Metanephros (tissue), 2 donors: ENCODE measurements around the gene TMUB2. TPM values are rescaled to one million over a fixed set of nuclear protein-coding genes. Genes with fewer than 3 reads are reported as not detected.

Experiments
- small RNA-seq: library from RNA; depleted of rRNA; stranded (forward); fragments of <200 nt; gene quantifications from one replicate; pipeline ENCODE3, GENCODE V24; 2014; ENCODE audit warnings: low replicate concordance
- total RNA-seq: library from RNA; depleted of rRNA; stranded (reverse); fragments of >200 nt; gene quantifications from one replicate; pipeline ENCODE4 v1.2.3, GENCODE V29; 2014

Gene TMUB2
- total RNA-seq = 36.3 TPM

DNA sequence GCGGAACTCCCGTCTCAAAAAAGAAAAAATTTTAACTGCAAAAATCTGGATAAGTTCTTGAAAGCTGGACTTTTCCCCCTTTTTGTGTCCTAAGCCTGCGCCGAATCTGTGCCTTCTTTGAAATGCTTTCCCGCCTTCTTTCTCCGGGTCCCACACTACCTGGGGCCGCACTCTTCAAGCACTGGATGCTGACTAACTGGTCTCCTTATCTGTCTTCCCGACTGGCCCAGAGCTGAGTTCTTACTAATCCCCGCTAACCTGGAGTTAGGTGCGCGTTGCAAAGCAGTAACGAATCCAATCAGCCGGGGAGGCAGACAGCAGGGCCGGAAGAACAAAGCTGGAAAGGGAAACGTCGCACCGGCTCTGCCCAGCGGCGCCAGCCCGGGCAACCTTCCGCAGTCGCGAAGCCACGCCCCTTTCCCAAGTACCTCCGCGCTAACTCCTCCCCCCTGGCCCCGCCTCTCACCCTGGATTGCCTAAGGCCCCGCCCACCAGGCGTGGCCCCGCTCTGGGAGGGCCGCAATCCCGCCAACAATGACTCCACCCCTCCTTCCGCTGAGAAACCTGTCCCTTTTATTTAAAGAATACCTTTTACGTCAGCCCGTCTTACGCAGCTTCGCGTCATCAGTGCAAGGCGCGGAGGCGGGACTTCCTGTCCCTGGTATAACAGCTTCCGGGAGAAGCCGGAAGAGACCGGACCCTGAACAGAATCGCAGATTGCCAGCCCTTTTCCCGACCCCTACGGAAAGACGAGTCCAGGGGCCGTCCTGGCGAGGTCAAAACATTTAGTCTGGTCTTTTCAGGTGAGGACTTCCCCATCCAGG lies at the start of gene TMUB2:
Gene TMUB2 (plus strand): TSS at position 666 of the 824 bp plus-strand sequence. CDS start 737 bp downstream, outside the sequence.

DNA sequence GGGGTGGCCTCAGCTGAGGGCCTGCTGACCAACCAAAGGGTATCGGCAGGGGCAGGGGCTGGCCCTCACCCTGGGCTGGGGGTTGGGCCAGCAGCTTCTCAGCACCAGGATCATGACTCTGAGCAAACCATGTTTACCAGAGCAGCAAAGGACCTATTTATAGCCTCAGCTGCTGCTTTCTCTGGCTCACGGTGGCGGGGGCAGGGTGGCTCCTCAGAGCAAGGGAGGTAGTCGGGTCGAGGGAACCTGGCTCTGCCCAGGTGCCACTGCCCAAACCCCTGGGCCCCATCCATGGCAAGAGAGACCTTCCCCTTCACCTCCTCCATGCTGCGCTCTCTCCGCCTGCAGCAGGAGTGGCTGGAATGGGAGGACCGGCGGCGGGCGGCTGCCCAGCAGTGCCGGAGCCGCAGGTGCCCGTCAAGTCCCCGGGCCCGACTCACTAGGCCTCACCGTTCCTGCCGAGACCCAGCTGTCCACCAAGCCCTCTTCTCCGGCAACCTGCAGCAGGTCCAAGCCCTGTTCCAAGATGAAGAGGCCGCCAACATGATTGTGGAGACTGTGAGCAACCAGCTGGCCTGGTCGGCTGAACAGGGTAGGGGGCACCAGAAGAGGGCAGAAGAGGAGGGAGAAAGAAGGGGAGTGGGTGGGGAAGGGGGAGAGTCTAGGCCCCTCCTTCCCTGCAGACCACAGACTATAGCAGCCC lies 16.1 kb upstream of the TMUB2 start, which contains the start of gene ASB16:
Gene ASB16 (plus strand): TSS at position 206 of the 703 bp plus-strand sequence. CDS start 86 bp downstream, at position 292.

GRCh38 chr17:44199553-44200477 lies 13.0 kb downstream of the TMUB2 start, which contains the start of gene ATXN7L3:
ATXN7L3 (minus strand) TSS chr17:44199884; CDS start chr17:44198070, 1,814 bp downstream.

DNA sequence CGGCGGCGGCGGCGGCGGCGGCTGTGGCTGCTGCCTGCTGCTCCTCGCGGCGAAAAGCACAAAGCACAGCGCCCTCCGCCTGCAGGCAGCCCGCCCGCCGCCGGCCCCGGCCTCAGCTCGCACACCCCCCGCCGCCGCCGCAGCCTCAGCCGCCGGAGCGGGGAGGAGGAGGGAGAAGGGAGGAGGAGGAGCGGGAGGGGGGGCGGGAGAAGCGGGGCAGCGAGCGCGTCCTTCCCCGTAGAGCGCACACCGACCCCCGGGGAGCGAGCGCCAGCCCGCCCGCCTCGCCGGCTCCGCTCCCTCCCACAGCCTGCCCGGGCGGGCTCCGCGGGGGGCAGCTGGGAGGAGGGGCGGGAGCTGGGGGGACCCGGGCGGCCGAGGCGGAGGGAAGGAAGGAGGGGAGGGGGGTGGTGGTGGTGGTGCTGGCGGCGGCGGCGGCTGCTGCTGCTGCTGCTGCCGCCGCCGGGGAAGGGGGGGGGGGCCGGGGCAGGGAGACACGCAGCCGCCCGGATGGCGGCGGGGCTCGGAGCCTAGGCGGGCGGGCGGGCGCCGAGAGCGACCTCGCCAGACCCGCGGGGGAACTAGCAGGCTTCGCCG lies 32.9 kb downstream of the TMUB2 start, which contains the start of gene UBTF:
Gene UBTF (minus strand): TSS at position 60 of the 597 bp plus-strand sequence. CDS start 1,446 bp downstream, outside the sequence.

Small RNA genes lying within 50 kb of the gene (small RNA-seq; reads per million reads assigned to genes)
- not detected for gene MIR6782

Other genes starting within 250 kb of the TMUB2 start
- gene PPY, start 244.5 kb upstream of the TMUB2 start, total RNA-seq = not detected
- not detected for gene PYY, start 233.0 kb upstream of the TMUB2 start, total RNA-seq
- 8.9 TPM for gene NAGS, start 182.3 kb upstream of the TMUB2 start, total RNA-seq
- gene TMEM101, start 172.0 kb upstream of the TMUB2 start, total RNA-seq = 46.5 TPM
- gene LSM12, start 120.3 kb upstream of the TMUB2 start, total RNA-seq = 24.0 TPM
- gene G6PC3, start 116.2 kb upstream of the TMUB2 start, total RNA-seq = 47.4 TPM
- gene HDAC5, start 63.3 kb upstream of the TMUB2 start, total RNA-seq = 74.9 TPM
- 2.5 TPM for gene HROB, start 45.0 kb upstream of the TMUB2 start, total RNA-seq
- 5.7 TPM for gene ASB16, start 16.3 kb upstream of the TMUB2 start, total RNA-seq
- gene ATXN7L3, start 12.9 kb downstream of the TMUB2 start, total RNA-seq = 34.6 TPM
- 75.9 TPM for gene UBTF, start 32.7 kb downstream of the TMUB2 start, total RNA-seq
- gene SLC4A1, start 81.2 kb downstream of the TMUB2 start, total RNA-seq = 72.8 TPM
- 6.0 TPM for gene RUNDC3A, start 121.6 kb downstream of the TMUB2 start, total RNA-seq
- gene SLC25A39, start 137.9 kb downstream of the TMUB2 start, total RNA-seq = 168 TPM
- 232 TPM for gene GRN, start 158.3 kb downstream of the TMUB2 start, total RNA-seq
- gene FAM171A2, start 176.9 kb downstream of the TMUB2 start, total RNA-seq = 24.0 TPM
- 9.3 TPM for gene ITGA2B, start 202.7 kb downstream of the TMUB2 start, total RNA-seq